Activated T-cell treated with anti-CD3 and anti-CD28 coated beads, Interleukin-2, amount 50 U/mL, for 48 hours (primary cell): ENCODE results near the gene ZNF284.
"Not testable (repeated sequence)": the region's sequence is repeated elsewhere in the genome, so short reads cannot be mapped to it uniquely, and the experiment has no call there.

Source experiments
- DNase-seq, 2 experiments: peaks; one replicate each; pipeline ENCODE4 v3.0.0-alpha.2; 2020

Gene ZNF284

GRCh38 chr19:44112802-44113137 is 40.8 kb downstream of the ZNF284 start:
- DNase-seq = no peak

- DNase-seq = peak; percentile 84 to 88
Measured at GRCh38 chr19:44113138-44113783, 41.3 kb downstream of the ZNF284 start, which contains the start of gene ZNF225. ZNF225 (plus strand) TSS chr19:44113399; CDS start chr19:44115828, 2,429 bp downstream.

GRCh38 chr19:44113784-44114390 is 41.9 kb downstream of the ZNF284 start:
- peak; percentile 33 to 36 for DNase-seq

GRCh38 chr19:44121162-44121561 is 49.2 kb downstream of the ZNF284 start:
- DNase-seq = not testable (repeated sequence)

- DNase-seq = no peak
Measured at GRCh38 chr19:44131955-44132354, 60.0 kb downstream of the ZNF284 start.
